WTC11 (cell line): ENCODE measurements around the gene RBP5. TPM values are rescaled to one million over a fixed set of nuclear protein-coding genes. Genes with fewer than 3 reads are reported as not detected.

ENCODE experiments used
- ATAC-seq: fragments of 200-7000 bp; cut with Tn5 transposase; 2 replicates; pipeline ENCODE4 v1.10.0; 2021; ENCODE audit warnings: mild to moderate bottlenecking, moderate library complexity
- CTCF ChIA-PET: fragments of 300-600 bp; sonication (Branson Sonifier 250); formaldehyde crosslinking; loops from one replicate; lab custom pipeline; 2021; ENCODE audit warnings: antibody characterized with exemption; lab: Charles Lee
- POLR2A ChIA-PET: fragments of 350-600 bp; sonication (Branson Sonifier 250); formaldehyde crosslinking; loops from one replicate; lab custom pipeline; 2021; ENCODE audit warnings: antibody characterized with exemption; lab: Charles Lee
- DNase-seq: peaks from one replicate; pipeline ENCODE4 v3.0.0; 2021; ENCODE audit warnings: low spot score
- H3K27ac Mint-ChIP-seq: 2 replicates; pipeline ENCODE4 v1.8.0; 2021; ENCODE audit warnings: mixed read lengths
- H3K27me3 Mint-ChIP-seq: 2 replicates; pipeline ENCODE4 v1.8.0; 2021; ENCODE audit warnings: low read depth, mild to moderate bottlenecking, moderate library complexity, mixed read lengths
- H3K36me3 Mint-ChIP-seq: 2 replicates; pipeline ENCODE4 v1.8.0; 2021; ENCODE audit warnings: mixed read lengths
- H3K4me1 Mint-ChIP-seq: 2 replicates; pipeline ENCODE4 v1.8.0; 2022; ENCODE audit warnings: mixed read lengths
- H3K4me3 Mint-ChIP-seq: 2 replicates; pipeline ENCODE4 v1.8.0; 2021; ENCODE audit warnings: mild to moderate bottlenecking, moderate library complexity, mixed read lengths
- H3K9me3 Mint-ChIP-seq: 2 replicates; pipeline ENCODE4 v1.8.0; 2021; ENCODE audit warnings: mixed read lengths
- AFF4 ChIP-seq: sonication (generic); formaldehyde crosslinking; IDR thresholded peaks from 2 replicates; pipeline ENCODE4 v1.8.1; 2023; ENCODE audit warnings: mild to moderate bottlenecking, missing genetic modification reagents, borderline replicate concordance
- CTCF ChIP-seq: fragments of 200-600 bp; IDR thresholded peaks from 2 replicates; pipeline ENCODE4 v1.8.0; 2022; ENCODE audit warnings: antibody characterized with exemption
- ETV6 ChIP-seq: sonication (generic); formaldehyde crosslinking; IDR thresholded peaks from 2 replicates; pipeline ENCODE4 v1.8.1; 2022; ENCODE audit warnings: mild to moderate bottlenecking, missing genetic modification reagents
- FOXK1 ChIP-seq: sonication (generic); formaldehyde crosslinking; IDR thresholded peaks from 2 replicates; pipeline ENCODE4 v1.8.0; 2022; ENCODE audit warnings: mild to moderate bottlenecking, moderate library complexity, missing genetic modification reagents
- GABPB1 ChIP-seq: sonication (generic); formaldehyde crosslinking; IDR thresholded peaks from 2 replicates; pipeline ENCODE4 v1.8.1; 2023; ENCODE audit warnings: mild to moderate bottlenecking, missing genetic modification reagents
- MAX ChIP-seq: sonication (generic); formaldehyde crosslinking; IDR thresholded peaks from 2 replicates; pipeline ENCODE4 v1.8.0; 2022; ENCODE audit warnings: mild to moderate bottlenecking, missing genetic modification reagents
- OVOL2 ChIP-seq: fragments of 250-450 bp; sonication (Bioruptor Pico); IDR thresholded peaks from 2 replicates; pipeline ENCODE4 v1.9.0; 2021; ENCODE audit warnings: mild to moderate bottlenecking, borderline replicate concordance
- TCF7 ChIP-seq: sonication (generic); formaldehyde crosslinking; IDR thresholded peaks from 2 replicates; pipeline ENCODE4 v1.8.0; 2022; ENCODE audit warnings: mild to moderate bottlenecking, low read depth, missing genetic modification reagents, moderate library complexity
- TEAD1 ChIP-seq: sonication (generic); formaldehyde crosslinking; IDR thresholded peaks from 2 replicates; pipeline ENCODE4 v1.8.0; 2022; ENCODE audit warnings: mild to moderate bottlenecking, missing genetic modification reagents
- ZBTB21 ChIP-seq: sonication (generic); formaldehyde crosslinking; IDR thresholded peaks from 2 replicates; pipeline ENCODE4 v1.8.1; 2023; ENCODE audit warnings: mild to moderate bottlenecking, missing genetic modification reagents, borderline replicate concordance
- ZMAT4 ChIP-seq: fragments of 250-450 bp; sonication (Bioruptor Pico); IDR thresholded peaks from 2 replicates; pipeline ENCODE4 v1.9.0; 2021; ENCODE audit warnings: mild to moderate bottlenecking
- ZNF121 ChIP-seq: sonication (generic); formaldehyde crosslinking; IDR thresholded peaks from 2 replicates; pipeline ENCODE4 v1.8.0; 2023; ENCODE audit warnings: missing genetic modification reagents
- ZNF263 ChIP-seq: sonication (generic); formaldehyde crosslinking; IDR thresholded peaks from 2 replicates; pipeline ENCODE4 v1.8.1; 2022; ENCODE audit warnings: low read depth, mild to moderate bottlenecking, moderate library complexity, missing genetic modification reagents
- ZNF423 ChIP-seq: fragments of 250-450 bp; sonication (Bioruptor Pico); IDR thresholded peaks from 2 replicates; pipeline ENCODE4 v2.1.2; 2022; ENCODE audit warnings: mild to moderate bottlenecking, moderate library complexity
- ZNF425 ChIP-seq: fragments of 250-450 bp; sonication (Bioruptor Pico); conservative IDR thresholded peaks from 2 replicates; pipeline ENCODE4 v1.9.0; 2021; ENCODE audit warnings: mild to moderate bottlenecking
- total RNA-seq: library from RNA; stranded (reverse); gene quantifications from 3 replicates; pipeline ENCODE4 v1.2.3, GENCODE V29; 2021

RBP5 gene
- total RNA-seq, 1 experiment from 2014 or later = 4.1 TPM

- H3K36me3 Mint-ChIP-seq = no peaks in the 10 kb centered on the region
- H3K9me3 Mint-ChIP-seq = no peaks in the 10 kb centered on the region
- ATAC-seq (no peak), DNase-seq (no peak)
- H3K4me1 Mint-ChIP-seq = peaks cover 4% of the 10 kb centered on the region
- H3K27me3 Mint-ChIP-seq = peaks cover 5% of the 10 kb centered on the region; the same call in 1 of the 2 replicates
- TF ChIP-seq FOXK1 (CRISPR knock-in tag) (no peak), ZNF425 (CRISPR knock-in tag) (no peak), ZMAT4 (CRISPR knock-in tag) (no peak), ETV6 (no peak), MAX (CRISPR knock-in tag) (no peak), ZBTB21 (CRISPR knock-in tag) (no peak), GABPB1 (CRISPR knock-in tag) (no peak), ZNF423 (no peak), TEAD1 (no peak), OVOL2 (CRISPR knock-in tag) (no peak)
- no peak overlapping the region for H3K4me3 Mint-ChIP-seq
- CTCF ChIA-PET = no interaction called here
- POLR2A ChIA-PET = no interaction called here
- H3K27ac Mint-ChIP-seq = no peak overlapping the region
Measured at GRCh38 chr12:7114851-7115250, 13.8 kb downstream of the RBP5 start.

- Mint-ChIP-seq H3K27ac (no peak overlapping the region), H3K27me3 (peaks cover 5% of the 10 kb centered on the region; the same call in 1 of the 2 replicates), H3K4me3 (no peak overlapping the region), H3K36me3 (no peaks in the 10 kb centered on the region), H3K4me1 (peaks cover 6% of the 10 kb centered on the region), H3K9me3 (no peaks in the 10 kb centered on the region)
- ChIA-PET POLR2A (interaction anchor here (1.1 kb wide), 1 partner anchor 170 kb away, joined by 4 read pairs; the partner anchor contains the start of genes C12orf57 and RNU7-1), CTCF (interaction anchor here (0.7 to 1.9 kb wide), 29 partner anchors 8 to 528 kb away, joined by 3 to 29 read pairs (median 5); partner anchors contain the start of genes C12orf57, C1S, LPCAT3 and PEX5)
- DNase-seq = no peak
- TF ChIP-seq ZNF263 (CRISPR knock-in tag) (no peak), ZBTB21 (CRISPR knock-in tag) (no peak)
- no peak for ATAC-seq
Measured at GRCh38 chr12:7114008-7114407, 14.7 kb downstream of the RBP5 start.

GRCh38 chr12:7113389-7113871 is 15.3 kb downstream of the RBP5 start:
- H3K4me3 Mint-ChIP-seq = no peak overlapping the region
- no peaks in the 10 kb centered on the region for H3K36me3 Mint-ChIP-seq
- ChIA-PET CTCF (interaction anchor here (0.5 to 1.9 kb wide), 34 partner anchors 8 to 529 kb away, joined by 3 to 29 read pairs (median 5); partner anchors contain the start of genes C12orf57, C1S, LPCAT3 and PEX5), POLR2A (interaction anchor here (1.1 kb wide), 1 partner anchor 170 kb away, joined by 4 read pairs; the partner anchor contains the start of genes C12orf57 and RNU7-1)
- ATAC-seq = peak; percentile 51
- peaks cover 5% of the 10 kb centered on the region; the same call in 1 of the 2 replicates for H3K27me3 Mint-ChIP-seq
- no peaks in the 10 kb centered on the region for H3K9me3 Mint-ChIP-seq
- H3K4me1 Mint-ChIP-seq = peaks cover 6% of the 10 kb centered on the region
- DNase-seq = no peak
- TF ChIP-seq TCF7 (CRISPR knock-in tag) = no peak
- peak; percentile 87 for TF ChIP-seq CTCF
- H3K27ac Mint-ChIP-seq = no peak overlapping the region

GRCh38 chr12:7112041-7112440 is 16.6 kb downstream of the RBP5 start:
- ATAC-seq (no peak), DNase-seq (no peak)
- H3K27me3 Mint-ChIP-seq = no peaks in the 10 kb centered on the region
- H3K4me1 Mint-ChIP-seq = peaks cover 12% of the 10 kb centered on the region
- H3K36me3 Mint-ChIP-seq = no peaks in the 10 kb centered on the region
- H3K9me3 Mint-ChIP-seq = no peaks in the 10 kb centered on the region
- POLR2A ChIA-PET = no interaction called here
- no peak overlapping the region for H3K4me3 Mint-ChIP-seq
- H3K27ac Mint-ChIP-seq = no peak overlapping the region
- CTCF ChIA-PET = interaction anchor here (1.1 to 2.1 kb wide), 5 partner anchors 9 to 240 kb away, joined by 3 to 8 read pairs (median 4); partner anchors contain the start of genes C1S and SPSB2
- TF ChIP-seq ZNF121 (no peak), AFF4 (CRISPR knock-in tag) (no peak)
